HG03060 (cell line): ENCODE data around the gene ALKBH3.

Experiments used
- ATAC-seq: cut with Tn5 transposase; IDR thresholded peaks from one replicate; pipeline ENCODE4 v1.9.1; 2021; ENCODE audit warnings: low read depth, moderate number of reproducible peaks; ENCODE audit not compliant: unreplicated experiment

The ALKBH3 gene

GRCh38 chr11:43921561-43922294 lies 41.1 kb downstream of the ALKBH3 start:
- no peak for ATAC-seq

- no peak for ATAC-seq
These were observed 41.6 kb downstream of the ALKBH3 start for GRCh38 chr11:43922295-43922648.

- no peak for ATAC-seq
These were observed 42.2 kb downstream of the ALKBH3 start for GRCh38 chr11:43922744-43923405.

- ATAC-seq = no peak
These were observed 42.9 kb downstream of the ALKBH3 start for GRCh38 chr11:43923406-43924111.

GRCh38 chr11:43924112-43924855 lies 43.7 kb downstream of the ALKBH3 start:
- no peak for ATAC-seq

GRCh38 chr11:43925063-43925931 lies 44.7 kb downstream of the ALKBH3 start:
- no peak for ATAC-seq

GRCh38 chr11:43925932-43926505 lies 45.4 kb downstream of the ALKBH3 start:
- no peak for ATAC-seq

- ATAC-seq = no peak
These were observed 46.4 kb downstream of the ALKBH3 start for GRCh38 chr11:43927070-43927469.

GRCh38 chr11:43927925-43928707 lies 47.5 kb downstream of the ALKBH3 start:
- no peak for ATAC-seq

GRCh38 chr11:43928721-43929120 lies 48.1 kb downstream of the ALKBH3 start:
- no peak for ATAC-seq

GRCh38 chr11:43930868-43931716 lies 50.5 kb downstream of the ALKBH3 start:
- ATAC-seq = no peak

GRCh38 chr11:43931717-43932039 lies 51.0 kb downstream of the ALKBH3 start:
- no peak for ATAC-seq

GRCh38 chr11:43933226-43933607 lies 52.6 kb downstream of the ALKBH3 start:
- no peak for ATAC-seq

- ATAC-seq = no peak
These were observed 53.2 kb downstream of the ALKBH3 start for GRCh38 chr11:43933608-43934551.

- ATAC-seq = no peak
These were observed 54.2 kb downstream of the ALKBH3 start for GRCh38 chr11:43934601-43935423.

GRCh38 chr11:43935424-43935979 lies 54.9 kb downstream of the ALKBH3 start:
- ATAC-seq = no peak
